Glomerular endothelial cell (primary cell): ENCODE results near the gene CPT1A. TPM values are rescaled to one million over a fixed set of nuclear protein-coding genes. Genes with fewer than 3 reads are reported as not detected.

Experiments used
- DNase-seq: peaks from one replicate; pipeline ENCODE4 v3.0.0-alpha.2; 2011; ENCODE audit warnings: low read depth, low spot score; ENCODE audit errors: extremely low read depth
- total RNA-seq: library from RNA; depleted of rRNA; stranded (reverse); fragments of >200 nt; gene quantifications from 2 replicates; pipeline ENCODE4 v1.2.3, GENCODE V29; 2015

The CPT1A gene
- total RNA-seq, 1 donor from 2014 or later, result 67.0 TPM

- no peak for DNase-seq
Observed at GRCh38 chr11:68854273-68854958, 12.7 kb upstream of the CPT1A start.

DNA sequence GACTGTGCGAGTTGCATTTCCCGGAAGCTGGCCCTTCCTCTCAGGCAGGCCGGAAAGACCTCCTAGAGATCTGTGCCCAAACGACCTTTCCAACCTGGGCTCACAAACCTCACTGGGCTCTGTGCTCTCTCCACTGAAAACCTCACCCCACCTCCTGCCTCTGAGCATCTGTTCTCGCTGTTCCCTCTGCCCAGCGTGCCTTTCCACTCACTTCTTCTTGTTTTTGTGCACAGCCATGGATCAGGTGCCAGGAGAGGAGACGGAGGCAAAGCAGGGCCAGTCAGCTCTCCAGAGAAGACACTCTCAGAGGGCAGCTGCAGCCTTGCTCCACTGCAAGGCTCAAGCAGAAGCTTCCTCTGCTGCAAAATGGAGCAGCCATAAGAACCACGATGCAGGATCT lies 10.9 kb upstream of the CPT1A start:
- DNase-seq, result no peak

- DNase-seq, result no peak
Observed at GRCh38 chr11:68848429-68848828, 6.7 kb upstream of the CPT1A start.

- DNase-seq, result no peak
Observed at GRCh38 chr11:68847395-68847794, 5.7 kb upstream of the CPT1A start.

DNA sequence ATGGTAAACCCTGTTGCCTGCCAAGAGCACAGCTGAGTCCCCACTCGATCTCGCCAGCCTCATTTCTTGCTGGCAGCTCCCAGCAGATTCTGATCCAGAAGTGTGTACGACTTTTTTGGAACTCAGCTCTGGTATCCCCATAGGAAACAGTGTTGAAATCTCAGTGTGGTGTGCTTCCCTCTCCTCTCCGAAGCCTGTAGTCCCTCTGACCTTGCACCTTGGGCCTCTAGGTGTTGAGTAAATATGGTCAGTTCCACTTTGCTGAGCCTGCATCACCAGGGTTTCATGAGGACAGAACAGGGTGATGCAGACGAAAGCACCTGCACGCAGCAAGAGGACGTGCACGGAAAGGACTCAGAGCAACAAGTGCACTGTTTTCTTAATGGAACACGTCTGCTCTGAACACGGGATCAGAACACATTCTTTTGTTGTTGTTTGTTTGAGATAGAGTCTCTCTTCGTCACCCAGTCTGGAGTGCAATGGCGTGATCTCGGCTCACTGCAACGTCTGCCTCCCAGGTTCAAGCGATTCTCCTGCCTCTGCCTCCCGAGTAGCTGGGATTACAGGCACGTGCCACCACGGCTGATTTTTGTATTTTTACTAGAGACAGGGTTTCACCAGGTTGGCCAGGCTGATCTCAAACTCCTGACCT lies 3.8 kb upstream of the CPT1A start:
- no peak for DNase-seq

DNA sequence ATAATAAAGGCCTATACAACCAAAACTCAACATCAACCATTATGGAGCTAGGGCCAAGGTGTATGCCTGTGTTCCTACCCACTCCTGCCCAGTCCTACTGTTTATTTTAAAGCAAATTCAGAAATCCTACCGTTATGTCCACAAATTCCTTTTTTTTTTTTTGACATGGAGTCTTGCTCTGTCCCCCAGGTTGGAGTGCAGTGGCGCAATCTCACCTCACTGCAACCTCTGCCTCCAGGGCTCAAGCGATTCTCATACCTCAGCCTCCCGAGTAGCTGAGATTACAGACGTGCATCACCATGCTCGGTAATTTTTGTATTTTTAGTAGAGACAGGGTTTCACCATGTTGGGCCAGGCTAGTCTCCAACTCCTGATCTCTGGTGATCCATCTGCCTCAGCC lies 3.1 kb upstream of the CPT1A start:
- DNase-seq, result no peak

DNA sequence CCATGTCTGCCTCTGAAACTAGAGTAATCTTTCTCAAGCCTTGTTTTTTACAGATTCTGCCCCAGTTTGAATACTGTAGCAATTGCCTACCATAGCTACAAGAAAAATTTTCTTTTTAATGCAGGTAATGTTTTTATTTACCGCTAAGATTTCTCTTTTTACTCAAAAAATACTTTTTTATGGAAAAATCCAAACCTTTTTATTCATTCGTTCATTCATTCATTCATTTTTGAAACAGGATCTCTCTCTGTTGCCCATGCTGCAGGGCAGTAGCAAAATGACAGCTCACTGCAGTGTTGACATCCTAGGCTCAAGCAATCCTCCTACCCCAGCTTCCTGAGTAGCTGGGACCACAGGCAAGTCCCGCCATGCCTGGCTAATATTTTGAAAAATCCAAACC lies 2.7 kb upstream of the CPT1A start:
- DNase-seq, result no peak

GRCh38 chr11:68843703-68844312 lies 2.1 kb upstream of the CPT1A start:
- no peak for DNase-seq

DNA sequence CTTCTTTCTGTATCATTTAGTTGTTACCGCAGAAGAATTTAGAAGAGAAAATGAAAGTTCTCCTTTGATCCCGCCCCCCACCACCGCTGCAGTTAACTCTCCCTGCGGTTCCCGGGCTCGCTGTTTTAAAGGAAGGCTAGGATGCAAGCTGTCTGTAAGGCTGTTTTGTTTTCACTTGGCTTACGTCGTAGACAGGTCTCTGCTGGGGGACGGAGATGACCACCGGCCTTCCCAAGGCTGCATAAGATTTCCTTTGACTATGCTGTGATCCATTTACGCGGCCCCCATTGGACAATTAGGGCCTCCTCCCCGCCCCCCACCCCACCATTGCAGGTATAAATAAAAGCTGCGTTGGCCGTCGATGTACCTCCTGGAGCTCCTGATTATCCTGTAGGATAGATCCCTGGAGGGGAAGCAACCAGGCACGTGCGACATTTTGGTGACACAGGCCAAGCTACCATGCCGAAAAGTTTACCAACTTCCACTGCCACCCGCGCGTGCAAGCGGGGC lies 1.4 kb upstream of the CPT1A start:
- DNase-seq, result no peak

DNA sequence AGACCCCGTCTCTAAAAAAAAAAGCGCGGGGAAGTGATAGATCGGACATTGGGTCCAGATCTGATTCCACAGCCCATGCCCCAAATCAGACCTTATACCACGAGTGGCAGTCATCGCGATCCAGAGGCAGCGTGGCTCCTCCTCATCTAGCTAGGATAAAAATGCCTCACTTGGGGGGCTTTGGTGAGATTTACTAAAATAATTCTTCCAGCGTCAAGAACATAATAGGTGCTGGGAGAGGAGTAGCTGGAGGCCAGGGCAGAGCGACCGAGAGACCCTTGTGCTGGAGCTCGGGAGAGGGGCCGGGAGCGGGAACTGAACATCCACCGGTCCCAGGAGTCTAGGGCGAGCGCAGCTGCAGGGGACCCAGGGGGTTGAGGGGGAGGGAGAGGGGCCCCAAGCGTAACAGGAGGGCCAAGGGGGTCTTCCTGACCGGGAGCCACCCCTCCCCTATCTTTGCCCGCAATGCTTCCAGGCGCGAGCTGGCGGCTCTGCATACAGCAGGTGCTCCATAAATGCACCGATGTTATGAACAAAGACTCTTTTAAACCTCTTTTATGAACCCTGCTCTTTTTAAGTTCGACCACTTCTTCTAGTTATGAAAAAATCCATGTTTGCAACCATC lies 823 bp upstream of the CPT1A start:
- no peak for DNase-seq

DNA sequence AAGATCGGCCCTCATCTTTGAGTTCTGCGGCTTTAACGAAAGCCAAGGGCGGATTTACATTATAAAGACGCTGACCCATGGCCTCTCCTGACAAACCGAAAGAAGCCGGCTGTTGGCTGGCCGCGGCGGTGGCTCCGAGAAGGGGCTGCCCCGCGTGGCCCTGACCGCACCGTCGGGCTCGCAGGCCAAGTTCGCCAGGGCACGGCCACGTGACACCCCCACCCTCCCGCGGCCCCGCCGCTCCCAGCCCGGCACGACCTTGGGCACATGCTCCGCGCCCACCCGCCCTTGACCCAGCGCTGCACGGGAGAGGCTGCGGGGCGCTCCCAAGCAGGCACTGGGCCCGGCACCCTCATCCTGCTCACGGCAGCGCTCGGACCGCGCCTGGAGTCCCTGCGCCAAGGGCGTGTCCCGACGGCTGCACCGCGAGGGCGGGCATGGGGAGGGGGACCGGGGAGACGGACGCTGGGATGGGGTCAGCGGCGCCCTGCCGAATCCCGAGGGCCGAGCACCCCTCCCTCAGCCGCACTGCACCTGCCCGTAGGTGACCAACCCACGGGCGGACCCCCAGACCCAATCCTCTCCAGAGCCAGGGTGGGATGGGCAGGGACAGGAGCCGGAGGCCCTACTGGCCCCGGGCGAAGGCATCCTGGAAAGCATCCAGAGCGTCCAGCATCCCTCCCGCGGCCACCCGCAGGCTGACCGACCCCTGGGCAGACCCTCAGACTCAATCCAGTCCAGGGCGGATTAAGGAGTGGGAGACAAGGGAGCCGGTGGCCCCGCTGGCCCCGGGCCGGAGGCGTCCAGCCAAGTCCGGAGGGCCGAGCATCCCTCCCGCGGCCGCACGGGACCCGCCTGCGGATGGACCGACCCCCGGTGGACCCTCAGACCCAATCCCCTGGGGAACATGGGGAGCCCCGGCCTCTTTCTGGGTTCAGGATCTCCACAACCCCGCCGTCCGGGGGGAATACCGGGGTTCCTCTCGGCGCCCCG lies 759 bp downstream of the CPT1A start:
- no peak for DNase-seq

- peak; percentile 37 for DNase-seq
Observed at GRCh38 chr11:68839911-68840641, 1.6 kb downstream of the CPT1A start.

GRCh38 chr11:68839054-68839865 lies 2.5 kb downstream of the CPT1A start:
- peak; percentile 51 for DNase-seq

DNA sequence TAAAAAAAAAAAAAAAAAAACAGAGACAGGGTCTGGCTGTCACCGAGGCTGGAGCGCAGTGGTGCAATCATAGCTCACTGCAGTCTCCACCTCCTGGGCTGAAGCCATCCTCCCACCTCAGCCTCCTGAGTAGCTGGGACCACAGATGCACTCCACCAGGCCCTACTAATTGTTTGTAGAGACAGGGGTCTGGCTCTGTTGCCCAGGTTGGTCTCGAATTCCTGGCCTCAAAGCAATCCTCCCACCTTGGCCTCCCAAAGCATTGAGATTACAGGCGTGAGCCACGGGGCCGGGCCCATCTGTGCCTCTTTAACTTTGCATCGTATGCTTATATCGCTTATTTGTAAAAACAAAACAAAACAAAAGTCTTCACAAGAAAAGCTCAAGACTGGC lies 3.1 kb downstream of the CPT1A start:
- DNase-seq, result no peak

GRCh38 chr11:68837583-68838571 lies 3.8 kb downstream of the CPT1A start:
- DNase-seq, result no peak

DNA sequence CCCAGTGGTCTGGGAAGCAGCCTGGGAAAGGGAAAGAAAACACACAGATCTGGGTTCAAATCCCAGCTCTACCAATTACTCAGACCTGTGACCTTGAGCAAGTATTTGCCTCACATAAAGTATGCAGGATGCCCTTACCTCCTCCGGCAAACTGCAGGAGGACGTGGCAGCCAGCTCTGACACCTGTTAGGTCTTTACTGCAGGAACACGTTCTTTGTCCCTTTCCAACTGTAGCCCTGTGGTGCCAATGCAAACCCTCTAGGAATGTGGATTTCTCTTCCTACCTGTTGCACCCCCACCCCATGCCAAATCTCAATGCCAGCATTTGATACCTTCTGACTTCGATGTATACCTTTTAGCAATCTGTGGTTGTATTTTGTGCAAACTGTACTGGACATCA lies 6.0 kb downstream of the CPT1A start:
- DNase-seq, result no peak

GRCh38 chr11:68835328-68835727 lies 6.4 kb downstream of the CPT1A start:
- no peak for DNase-seq
